HCT116 (cell line): ENCODE data around the gene PWWP2B. TPM values are rescaled to one million over a fixed set of nuclear protein-coding genes. Genes with fewer than 3 reads are reported as not detected.

Experiments
- ATAC-seq: fragments of 200-7000 bp; cut with Tn5 transposase; 2 replicates; pipeline ENCODE4 v1.9.1; 2020; ENCODE audit warnings: mild to moderate bottlenecking, moderate library complexity
- BruUV-seq: library from RNA; stranded (reverse); fragments of 400-500 nt; replicated peaks from 2 replicates; lab custom pipeline; 2021; lab: Mats Ljungman, UMichigan
- CTCF ChIA-PET: fragments of 300-600 bp; sonication (Branson Sonifier 250); formaldehyde crosslinking; loops from one replicate; lab custom pipeline; 2021; ENCODE audit warnings: antibody characterized with exemption; lab: Charles Lee
- POLR2A ChIA-PET: fragments of 300-600, 350-600 bp; sonication (Branson Sonifier 250); formaldehyde crosslinking; loops from one replicate; lab custom pipeline; 2021; ENCODE audit warnings: antibody characterized with exemption; lab: Charles Lee
- RAD21 ChIA-PET, 2 experiments: fragments of 300-600 bp; sonication (Branson Sonifier 250); formaldehyde crosslinking; loops; one replicate each; lab custom pipeline; 2023; ENCODE audit warnings: low total read pairs in 2 of 2; ENCODE audit not compliant: uncharacterized antibody in 2 of 2, unreplicated experiment in 2 of 2, low non-redundant PET in 1 of 2; lab: Charles Lee
- DNase-seq: peaks from one replicate; pipeline ENCODE4 v3.0.0-alpha.2; 2010; ENCODE audit warnings: low read depth, low spot score
- H2AFZ ChIP-seq: fragments of 200-600 bp; shearing (Covaris generic), sonication (generic); 2 replicates; pipeline ENCODE4 v1.6.1; 2017; ENCODE audit warnings: low read depth, mixed run types, mixed read lengths, antibody characterized with exemption, low read length; ENCODE audit not compliant: poor library complexity, severe bottlenecking
- H3K27ac ChIP-seq: 2 replicates; pipeline ENCODE4 v1.5.1; 2012; ENCODE audit warnings: low read depth, low read length
- H3K27me3 ChIP-seq: fragments of 200-600 bp; sonication (generic); 2 replicates; pipeline ENCODE4 v1.6.1; 2016; ENCODE audit warnings: mixed run types, low read length, mixed read lengths; ENCODE audit not compliant: insufficient read depth
- H3K36me3 ChIP-seq, 2 experiments: fragments of 200-500 bp in 1 of 2; fragments of 200-600 bp in 1 of 2; sonication (Bioruptor generic) in 1 of 2; sonication (generic) in 1 of 2; 2 replicates each; pipeline versions ENCODE4 v1.5.1 to v1.6.1; 2014 to 2016; ENCODE audit warnings: low read length in 2 of 2, inconsistent platforms in 1 of 2, mixed read lengths in 1 of 2, mixed run types in 1 of 2; ENCODE audit not compliant: insufficient read depth in 2 of 2, control insufficient read depth in 1 of 2
- H3K4me1 ChIP-seq, 2 experiments: fragments of 200-600 bp in 1 of 2; sonication (generic) in 1 of 2; 2 replicates each; pipeline versions ENCODE4 v1.5.1 to v1.6.1; 2012 to 2017; ENCODE audit warnings: low read length in 2 of 2, inconsistent platforms in 1 of 2, mild to moderate bottlenecking in 1 of 2, mixed read lengths in 1 of 2, mixed run types in 1 of 2, moderate library complexity in 1 of 2; ENCODE audit not compliant: insufficient read depth in 2 of 2, control insufficient read depth in 1 of 2
- H3K4me2 ChIP-seq: fragments of 200-600 bp; sonication (generic); 2 replicates; pipeline ENCODE4 v1.6.1; 2017; ENCODE audit warnings: mixed run types, low read length, mixed read lengths
- H3K4me3 ChIP-seq, 2 experiments: fragments of 200-600 bp in 1 of 2; sonication (generic) in 1 of 2; replicated peaks in 1 of 2; 2 replicates each; pipeline ENCODE4 v1.5.1; 2011 to 2016; ENCODE audit warnings: low read length in 2 of 2, control low read depth in 1 of 2, low read depth in 1 of 2, mild to moderate bottlenecking in 1 of 2, mixed read lengths in 1 of 2, mixed run types in 1 of 2
- H3K79me2 ChIP-seq: fragments of 200-600 bp; sonication (generic); 2 replicates; pipeline ENCODE4 v1.6.1; 2017; ENCODE audit warnings: mild to moderate bottlenecking, mixed run types, low read length, moderate library complexity, mixed read lengths; ENCODE audit not compliant: insufficient read depth
- H3K9ac ChIP-seq: fragments of 200-600 bp; sonication (generic); 2 replicates; pipeline ENCODE4 v1.6.1; 2016; ENCODE audit warnings: low read length, mixed read lengths
- H3K9me2 ChIP-seq: fragments of 200-600 bp; sonication (generic), shearing (Covaris generic); 2 replicates; pipeline ENCODE4 v1.6.1; 2017; ENCODE audit warnings: mixed run types, mild to moderate bottlenecking, moderate library complexity; ENCODE audit not compliant: insufficient read depth
- H3K9me3 ChIP-seq, 2 experiments: fragments of 200-500 bp in 1 of 2; fragments of 200-600 bp in 1 of 2; sonication (Bioruptor generic) in 1 of 2; sonication (generic) in 1 of 2; 2 replicates each; pipeline ENCODE4 v1.6.1; 2014 to 2017; ENCODE audit warnings: low read length in 2 of 2, mixed read lengths in 2 of 2, inconsistent platforms in 1 of 2, low read depth in 1 of 2, mild to moderate bottlenecking in 1 of 2, mixed run types in 1 of 2, moderate library complexity in 1 of 2; ENCODE audit not compliant: control insufficient read depth in 1 of 2, insufficient read depth in 1 of 2
- H4K20me1 ChIP-seq: fragments of 200-600 bp; sonication (generic), shearing (Covaris generic); 2 replicates; pipeline ENCODE4 v1.6.1; 2017; ENCODE audit warnings: mixed run types, mild to moderate bottlenecking, moderate library complexity; ENCODE audit not compliant: insufficient read depth
- CBX3 ChIP-seq: IDR thresholded peaks from 2 replicates; pipeline ENCODE4 v1.6.1; 2012; ENCODE audit warnings: low read depth
- CEBPB ChIP-seq: IDR thresholded peaks from 2 replicates; pipeline ENCODE4 v1.6.1; 2012; ENCODE audit warnings: low read depth
- ELF1 ChIP-seq: IDR thresholded peaks from 2 replicates; pipeline ENCODE4 v1.6.1; 2012; ENCODE audit warnings: low read depth, borderline replicate concordance
- EZH2 ChIP-seq: fragments of 200-600 bp; sonication (generic); IDR thresholded peaks from 2 replicates; pipeline ENCODE4 v1.6.1; 2017; ENCODE audit warnings: antibody characterized with exemption, mixed run types
- EZH2phosphoT487 ChIP-seq: fragments of 200-600 bp; IDR thresholded peaks from 2 replicates; pipeline ENCODE4 v1.6.1; 2018; ENCODE audit warnings: antibody characterized with exemption, borderline replicate concordance
- FOSL1 ChIP-seq: IDR thresholded peaks from 2 replicates; pipeline ENCODE4 v1.6.1; 2012; ENCODE audit warnings: low read depth
- MAX ChIP-seq: IDR thresholded peaks from 2 replicates; pipeline ENCODE4 v1.6.1; 2012
- POLR2A ChIP-seq: IDR thresholded peaks from 2 replicates; pipeline ENCODE4 v1.7.0; 2011; ENCODE audit warnings: borderline replicate concordance; ENCODE audit not compliant: insufficient read depth, insufficient read length; ENCODE audit errors: extremely low read depth
- POLR2AphosphoS5 ChIP-seq: IDR thresholded peaks from 2 replicates; pipeline ENCODE4 v1.6.1; 2011; ENCODE audit warnings: mild to moderate bottlenecking, low read depth, low read length, moderate library complexity
- RAD21 ChIP-seq: IDR thresholded peaks from 2 replicates; pipeline ENCODE4 v1.6.1; 2012; ENCODE audit warnings: low read depth, mild to moderate bottlenecking
- REST ChIP-seq: IDR thresholded peaks from 2 replicates; pipeline ENCODE4 v1.6.1; 2012; ENCODE audit warnings: low read depth
- SIN3A ChIP-seq: IDR thresholded peaks from 2 replicates; pipeline ENCODE4 v1.6.1; 2012; ENCODE audit warnings: low read depth
- ZBTB33 ChIP-seq: IDR thresholded peaks from 2 replicates; pipeline ENCODE4 v1.6.1; 2011; ENCODE audit warnings: mild to moderate bottlenecking, low read length, moderate library complexity; ENCODE audit not compliant: insufficient replicate concordance; ENCODE audit errors: extremely low read depth
- ZFX ChIP-seq: fragments of 450-650 bp; IDR thresholded peaks from 2 replicates; pipeline ENCODE4 v1.6.1; 2017
- intact Hi-C: fragments of 100-400 bp; cut with micrococcal nuclease; formaldehyde crosslinking; loops from 2 replicates; pipeline ENCODE4 v1.10.0; 2022
- total RNA-seq: library from RNA; stranded (reverse); gene quantifications from one replicate; pipeline ENCODE4 v1.2.1, GENCODE V29; 2021; ENCODE audit not compliant: unreplicated experiment

Gene PWWP2B
- total RNA-seq, 1 experiment from 2014 or later = 13.9 TPM

- no peaks in the 10 kb centered on the region for H3K9me2 ChIP-seq
- DNase-seq = peak; percentile 54
- H3K27me3 ChIP-seq = no peaks in the 10 kb centered on the region
- peak overlapping the region; percentile 99 for H3K27ac ChIP-seq
- TF ChIP-seq CEBPB (no peak), CBX3 (no peak), REST (no peak), RAD21 (no peak), ZFX (no peak), FOSL1 (no peak), ELF1 (no peak), MAX (no peak), EZH2phosphoT487 (no peak), POLR2A (peak; percentile 26), POLR2AphosphoS5 (peak; percentile 71), ZBTB33 (no peak), SIN3A (no peak), EZH2 (no peak)
- H3K9ac ChIP-seq = peak overlapping the region; percentile 85
- POLR2A ChIA-PET = no interaction called here
- no peaks in the 10 kb centered on the region for H3K36me3 ChIP-seq
- peaks cover 43 to 63% of the 10 kb centered on the region in 2 experiments for H3K4me1 ChIP-seq
- RAD21 ChIA-PET = no interaction called here
- H2AFZ ChIP-seq = no peak overlapping the region
- peaks cover 5% of the 10 kb centered on the region; the same call in 1 of the 2 replicates for H3K79me2 ChIP-seq
- H4K20me1 ChIP-seq = no peaks in the 10 kb centered on the region
- intact Hi-C loops = no loop called here
- H3K4me3 ChIP-seq = peak overlapping the region; percentile 55 to 59
- H3K4me2 ChIP-seq = peak overlapping the region; percentile 83
- H3K9me3 ChIP-seq = no peaks in the 10 kb centered on the region
- peak; percentile 61 for ATAC-seq
- BruUV-seq = no TSS peak
- CTCF ChIA-PET = interaction anchor here (1.0 kb wide), 1 partner anchor 77 kb away, joined by 3 read pairs; no protein-coding TSS in a partner anchor
Observed at GRCh38 chr10:132448248-132448731, 51.3 kb downstream of the PWWP2B start.
